PC-3 (cell line): ENCODE measurements around the gene CYP4F11. TPM values are rescaled to one million over a fixed set of nuclear protein-coding genes. Genes with fewer than 3 reads are reported as not detected.
A peak's percentile ranks its signal among the peaks of the same experiment; 100 is the strongest.

Experiments used
- ATAC-seq: fragments of 200-7000 bp; cut with Tn5 transposase; 2 replicates; pipeline ENCODE4 v1.9.1; 2020; ENCODE audit warnings: mild to moderate bottlenecking, moderate library complexity
- BruUV-seq: library from RNA; stranded (reverse); fragments of 400-500 nt; replicated peaks from 2 replicates; lab custom pipeline; 2021; lab: Mats Ljungman, UMichigan
- CTCF ChIA-PET: fragments of 300-600 bp; sonication (Branson Sonifier 250); formaldehyde crosslinking; loops from one replicate; lab custom pipeline; 2022; ENCODE audit warnings: antibody characterized with exemption; lab: Charles Lee
- POLR2A ChIA-PET: fragments of 300-600 bp; sonication (Branson Sonifier 250); formaldehyde crosslinking; loops from one replicate; lab custom pipeline; 2022; ENCODE audit warnings: antibody characterized with exemption; ENCODE audit not compliant: unreplicated experiment; lab: Charles Lee
- DNase-seq: peaks from one replicate; pipeline ENCODE4 v3.0.0-alpha.2; 2015
- H2AFZ ChIP-seq: fragments of 300-600 bp; sonication (generic); 2 replicates; pipeline ENCODE4 v1.6.0; 2016; ENCODE audit warnings: antibody characterized with exemption, low read length
- H3F3A ChIP-seq: fragments of 300-600 bp; sonication (generic); one replicate; pipeline ENCODE4 v1.6.0; 2017; ENCODE audit warnings: antibody characterized with exemption, low read length, control low read depth, mild to moderate bottlenecking; ENCODE audit not compliant: unreplicated experiment
- H3K27ac ChIP-seq: fragments of 300-600 bp; sonication (generic); 2 replicates; pipeline ENCODE4 v1.5.1; 2016; ENCODE audit warnings: mild to moderate bottlenecking, low read length
- H3K27me3 ChIP-seq: fragments of 300-600 bp; sonication (generic); 2 replicates; pipeline ENCODE4 v1.6.1; 2016; ENCODE audit warnings: low read length, mixed read lengths
- H3K36me3 ChIP-seq: fragments of 300-600 bp; sonication (generic); 2 replicates; pipeline ENCODE4 v1.6.1; 2016; ENCODE audit warnings: low read depth, mixed run types, low read length, mixed read lengths
- H3K4me1 ChIP-seq: fragments of 300-600 bp; sonication (generic); 2 replicates; pipeline ENCODE4 v1.5.1; 2016; ENCODE audit warnings: low read length; ENCODE audit not compliant: insufficient read depth
- H3K4me2 ChIP-seq: fragments of 300-600 bp; sonication (generic); 2 replicates; pipeline ENCODE4 v1.6.0; 2016; ENCODE audit warnings: low read length
- H3K4me3 ChIP-seq: fragments of 300-600 bp; sonication (generic); 2 replicates; pipeline ENCODE4 v1.5.1; 2016; ENCODE audit warnings: mild to moderate bottlenecking, low read length, mixed read lengths
- H3K79me2 ChIP-seq: fragments of 300-600 bp; sonication (generic); 2 replicates; pipeline ENCODE4 v1.6.1; 2017; ENCODE audit warnings: low read length, mixed read lengths
- H3K9ac ChIP-seq: fragments of 300-600 bp; sonication (generic); 2 replicates; pipeline ENCODE4 v1.6.0; 2016; ENCODE audit warnings: mild to moderate bottlenecking, low read length
- H3K9me2 ChIP-seq: fragments of 300-600 bp; sonication (generic); replicated peaks from 2 replicates; pipeline ENCODE4 v1.6.1; 2016; ENCODE audit warnings: mixed run types, low read length, mixed read lengths
- H3K9me3 ChIP-seq: fragments of 300-600 bp; sonication (generic); 2 replicates; pipeline ENCODE4 v1.6.1; 2016; ENCODE audit warnings: low read length, mixed read lengths
- H4K20me1 ChIP-seq: fragments of 300-600 bp; sonication (generic); 2 replicates; pipeline ENCODE4 v1.6.1; 2016; ENCODE audit warnings: low read length, mixed read lengths
- CTCF ChIP-seq: fragments of 300-600 bp; sonication (generic); conservative IDR thresholded peaks from 2 replicates; pipeline ENCODE4 v1.5.1; 2017; ENCODE audit warnings: antibody characterized with exemption, low read depth, mild to moderate bottlenecking, low read length
- EZH2 ChIP-seq: fragments of 300-600 bp; sonication (generic); IDR thresholded peaks from one replicate; pipeline ENCODE4 v1.6.1; 2017; ENCODE audit warnings: antibody characterized with exemption, mild to moderate bottlenecking, low read length; ENCODE audit not compliant: unreplicated experiment
- EZH2phosphoT487 ChIP-seq: fragments of 300-600 bp; sonication (generic); IDR thresholded peaks from 2 replicates; pipeline ENCODE4 v1.6.1; 2018; ENCODE audit warnings: mild to moderate bottlenecking, antibody characterized with exemption, low read length, borderline replicate concordance
- intact Hi-C: fragments of 100-400 bp; cut with micrococcal nuclease; formaldehyde crosslinking; loops from 2 replicates; pipeline ENCODE4 v1.9.0; 2023
- total RNA-seq: library from RNA; depleted of rRNA; stranded (reverse); fragments of >200 nt; gene quantifications from 2 replicates; pipeline ENCODE4 v1.2.3, GENCODE V29; 2014

Gene CYP4F11
- total RNA-seq, 1 experiment from 2014 or later = 0.11 TPM

- no peaks in the 10 kb centered on the region for H3K27me3 ChIP-seq
- TF ChIP-seq EZH2 (no peak), CTCF (no peak), EZH2phosphoT487 (no peak)
- no peaks in the 10 kb centered on the region for H3K36me3 ChIP-seq
- peaks cover 4% of the 10 kb centered on the region for H3K4me1 ChIP-seq
- ATAC-seq (no peak), DNase-seq (no peak)
- intact Hi-C loops = loop anchor here (1.0 to 2.0 kb wide), 2 partner anchors 58 to 237 kb away; no protein-coding TSS in a partner anchor
- no peaks in the 10 kb centered on the region for H3F3A ChIP-seq
- BruUV-seq = no TSS peak
- ChIA-PET POLR2A (no interaction called here), CTCF (interaction anchor here (0.7 to 1.1 kb wide), 2 partner anchors 58 to 60 kb away, joined by 3 to 5 read pairs; no protein-coding TSS in a partner anchor)
- H3K4me3 ChIP-seq = no peak overlapping the region
- H2AFZ ChIP-seq = 0 out of 2 replicates have a peak overlapping the region, but pooled peaks have one; percentile 5
- H3K9ac ChIP-seq = no peak overlapping the region
- H3K4me2 ChIP-seq = no peak overlapping the region
- no peaks in the 10 kb centered on the region for H3K9me3 ChIP-seq
- no peaks in the 10 kb centered on the region for H4K20me1 ChIP-seq
- no peak overlapping the region for H3K27ac ChIP-seq
- H3K9me2 ChIP-seq = no peaks in the 10 kb centered on the region
- no peaks in the 10 kb centered on the region for H3K79me2 ChIP-seq
Measured at GRCh38 chr19:15869873-15870272, 64.5 kb downstream of the CYP4F11 start.

- no peaks in the 10 kb centered on the region for H3K9me2 ChIP-seq
- no peak overlapping the region for H3K4me3 ChIP-seq
- no peaks in the 10 kb centered on the region for H3K9me3 ChIP-seq
- TF ChIP-seq EZH2 (no peak), CTCF (peak; percentile 77)
- CTCF ChIA-PET = interaction anchor here (0.7 to 1.1 kb wide), 2 partner anchors 58 to 59 kb away, joined by 3 to 5 read pairs; no protein-coding TSS in a partner anchor
- H3K27ac ChIP-seq = no peak overlapping the region
- no peaks in the 10 kb centered on the region for H4K20me1 ChIP-seq
- POLR2A ChIA-PET = no interaction called here
- no peak overlapping the region for H3K4me2 ChIP-seq
- intact Hi-C loops = loop anchor here (1.0 to 2.0 kb wide), 2 partner anchors 57 to 236 kb away; no protein-coding TSS in a partner anchor
- BruUV-seq = no TSS peak
- 0 out of 2 replicates have a peak overlapping the region, but pooled peaks have one; percentile 5 for H2AFZ ChIP-seq
- no peak overlapping the region for H3K9ac ChIP-seq
- ATAC-seq = peak; percentile 84
- H3K79me2 ChIP-seq = no peaks in the 10 kb centered on the region
- no peaks in the 10 kb centered on the region for H3K27me3 ChIP-seq
- peaks cover 4% of the 10 kb centered on the region for H3K4me1 ChIP-seq
- no peaks in the 10 kb centered on the region for H3K36me3 ChIP-seq
- H3F3A ChIP-seq = no peaks in the 10 kb centered on the region
- peak; percentile 69 for DNase-seq
Measured at GRCh38 chr19:15869109-15869555, 65.2 kb downstream of the CYP4F11 start.

GRCh38 chr19:15866636-15867035, 67.7 kb downstream of the CYP4F11 start:
- no peaks in the 10 kb centered on the region for H3F3A ChIP-seq
- no peak overlapping the region for H3K4me2 ChIP-seq
- CTCF ChIA-PET = no interaction called here
- TF ChIP-seq EZH2 = no peak
- TF ChIP-seq EZH2phosphoT487 = no peak
- no peaks in the 10 kb centered on the region for H4K20me1 ChIP-seq
- BruUV-seq = no TSS peak
- no peaks in the 10 kb centered on the region; the same call in 1 of the 2 replicates for H3K27me3 ChIP-seq
- no peak overlapping the region for H3K4me3 ChIP-seq
- DNase-seq (no peak), ATAC-seq (no peak)
- H3K9me3 ChIP-seq = no peaks in the 10 kb centered on the region
- no peaks in the 10 kb centered on the region for H3K9me2 ChIP-seq
- no peaks in the 10 kb centered on the region for H3K4me1 ChIP-seq
- POLR2A ChIA-PET = no interaction called here
- H3K79me2 ChIP-seq = no peaks in the 10 kb centered on the region
- intact Hi-C loops = no loop called here
- H3K36me3 ChIP-seq = no peaks in the 10 kb centered on the region
- no peak overlapping the region for H2AFZ ChIP-seq
- no peak overlapping the region for H3K9ac ChIP-seq
- H3K27ac ChIP-seq = no peak overlapping the region
